NCI-H510A treated with DMSO at 0.1 percent for 48 hours (cell line): ENCODE measurements around the gene AP5B1.
"Not testable (repeated sequence)": the region's sequence is repeated elsewhere in the genome, so short reads cannot be mapped to it uniquely, and the experiment has no call there.

Source experiments
- DNase-seq: peaks from one replicate; lab custom pipeline; 2025; lab: John Stamatoyannopoulos, UW

The AP5B1 gene

GRCh38 chr11:65767406-65767805 lies 13.4 kb downstream of the AP5B1 start:
- DNase-seq, result no peak

- DNase-seq, result no peak
Observed at GRCh38 chr11:65766535-65766934, 14.2 kb downstream of the AP5B1 start.

GRCh38 chr11:65764434-65764833 lies 16.3 kb downstream of the AP5B1 start:
- DNase-seq, result no peak

DNA sequence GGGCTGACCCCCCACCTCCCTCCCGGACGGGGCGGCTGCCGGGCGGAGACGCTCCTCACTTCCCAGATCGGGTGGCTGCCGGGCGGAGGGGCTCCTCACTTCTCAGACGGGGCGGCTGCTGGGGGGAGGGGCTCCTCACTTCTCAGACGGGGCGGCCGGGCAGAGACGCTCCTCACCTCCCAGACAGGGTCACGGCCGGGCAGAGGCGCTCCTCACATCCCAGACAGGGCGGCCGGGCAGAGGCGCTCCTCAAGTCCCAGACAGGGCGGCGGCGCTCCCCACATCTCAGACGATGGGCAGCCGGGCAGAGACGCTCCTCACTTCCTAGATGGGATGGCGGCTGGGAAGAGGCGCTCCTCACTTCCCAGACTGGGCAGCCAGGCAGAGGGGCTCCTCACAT lies 18.0 kb downstream of the AP5B1 start:
- not testable (repeated sequence) for DNase-seq

GRCh38 chr11:65762169-65762568 lies 18.6 kb downstream of the AP5B1 start:
- not testable (repeated sequence) for DNase-seq

- peak; percentile 4 for DNase-seq
Observed at GRCh38 chr11:65745049-65745448, 35.7 kb downstream of the AP5B1 start.

GRCh38 chr11:65744699-65745042 lies 36.1 kb downstream of the AP5B1 start:
- no peak for DNase-seq

- DNase-seq, result peak; percentile 38
Observed at GRCh38 chr11:65744026-65744698, 36.6 kb downstream of the AP5B1 start.

DNA sequence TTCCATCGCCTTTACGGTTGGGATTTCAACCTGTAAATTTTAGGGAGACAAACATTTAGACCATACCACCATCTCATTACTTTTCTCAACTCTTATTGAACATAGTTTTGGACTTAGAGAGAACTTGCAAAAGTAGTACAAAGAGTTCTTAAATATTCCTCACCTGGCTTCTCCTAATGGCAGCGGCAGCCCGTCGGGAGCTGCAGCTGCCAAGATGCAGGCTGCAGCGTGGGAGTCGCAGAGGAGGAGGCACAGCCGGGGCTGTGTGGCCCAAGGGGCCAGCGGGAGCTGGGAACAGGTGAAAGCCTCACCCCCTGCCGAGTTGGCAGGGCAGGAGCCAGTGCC lies 37.1 kb downstream of the AP5B1 start:
- DNase-seq, result no peak

GRCh38 chr11:65742353-65742752 lies 38.4 kb downstream of the AP5B1 start:
- no peak for DNase-seq

DNA sequence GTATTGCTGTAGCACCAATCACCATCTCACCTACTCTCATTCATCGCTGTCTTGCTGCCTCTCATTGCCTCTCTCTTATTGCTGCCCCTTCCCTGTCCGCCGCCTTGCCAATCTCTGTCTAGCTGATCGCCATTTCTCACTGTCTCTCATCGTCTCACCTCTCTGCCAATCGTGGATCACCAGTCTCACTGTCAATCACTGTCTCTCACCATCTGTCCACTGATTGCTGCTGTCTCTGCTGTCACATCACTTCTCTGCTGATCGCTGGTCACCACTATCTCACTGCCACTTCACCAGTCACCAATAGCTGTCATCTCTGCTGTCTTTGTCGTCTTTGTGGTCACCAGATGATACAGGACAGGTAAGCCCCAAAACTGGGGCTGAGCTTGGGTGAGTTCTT lies 39.6 kb downstream of the AP5B1 start:
- no peak for DNase-seq

GRCh38 chr11:65739022-65739421 lies 41.8 kb downstream of the AP5B1 start:
- DNase-seq, result no peak

- no peak for DNase-seq
Observed at GRCh38 chr11:65736810-65737209, 44.0 kb downstream of the AP5B1 start.

DNA sequence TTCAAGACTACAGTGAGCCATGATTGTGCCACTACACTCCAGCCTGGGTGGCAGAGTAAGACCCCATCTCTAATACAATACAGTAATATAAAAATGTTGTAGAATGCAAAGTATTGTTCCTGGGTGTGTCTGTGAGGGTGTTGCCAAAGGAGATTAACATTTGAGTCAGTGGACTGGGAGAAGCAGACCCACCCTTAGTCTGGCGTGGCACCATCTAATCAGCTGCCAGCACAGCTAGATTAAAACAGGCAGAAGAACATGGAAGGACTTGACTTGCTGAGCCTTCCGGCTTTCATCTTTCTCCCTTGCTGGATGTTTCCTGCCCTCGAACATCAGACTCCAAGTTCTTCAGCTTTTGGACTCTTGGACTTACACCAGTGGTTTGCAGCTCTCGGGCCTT lies 45.7 kb downstream of the AP5B1 start:
- not testable (repeated sequence) for DNase-seq

DNA sequence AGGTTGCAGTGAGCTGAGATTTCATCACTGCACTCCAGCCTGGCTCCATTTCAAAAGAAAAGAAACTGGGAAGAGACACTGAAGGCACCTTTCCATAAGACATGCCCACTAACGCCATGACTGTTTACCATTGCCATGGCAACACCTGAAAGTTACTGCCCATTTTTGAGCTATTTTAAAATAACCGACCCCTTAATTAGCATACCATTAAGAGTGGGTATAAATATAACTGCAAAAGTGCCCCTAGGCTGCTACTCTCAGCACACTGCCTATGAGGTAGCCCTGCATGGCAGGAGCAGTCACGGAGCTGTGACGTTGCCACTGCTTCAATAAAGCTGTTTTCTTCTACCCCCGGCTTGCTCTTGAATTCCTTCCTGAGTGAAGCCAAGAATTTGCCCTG lies 50.3 kb downstream of the AP5B1 start:
- DNase-seq, result no peak

DNA sequence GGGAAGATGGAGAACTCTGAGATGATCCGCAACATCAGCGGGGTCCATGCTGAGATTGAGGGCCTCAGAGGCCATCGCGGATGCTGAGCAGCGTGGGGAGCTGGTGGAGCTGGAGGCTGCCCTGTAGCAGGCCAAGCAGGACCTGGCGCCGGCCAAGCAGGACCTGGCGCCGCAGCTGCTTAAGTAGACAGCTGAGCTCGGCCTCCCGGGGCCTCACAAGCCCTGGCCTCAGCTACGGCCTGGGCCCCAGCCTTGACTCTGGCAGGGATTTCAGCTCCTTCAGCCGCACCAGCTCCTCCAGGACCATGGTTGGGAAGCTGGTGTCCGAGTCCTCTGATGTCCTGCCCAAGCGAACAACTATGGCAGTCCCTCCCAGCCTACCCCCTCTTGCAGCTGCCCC lies 52.9 kb downstream of the AP5B1 start:
- DNase-seq, result no peak

- no peak for DNase-seq
Observed at GRCh38 chr11:65726660-65727059, 54.1 kb downstream of the AP5B1 start.
